Mesenteric fat pad (tissue), 1 donor: ENCODE results near the gene SCART1. TPM values are rescaled to one million over a fixed set of nuclear protein-coding genes. Genes with fewer than 3 reads are reported as not detected.
"Not testable (repeated sequence)": the region's sequence is repeated elsewhere in the genome, so short reads cannot be mapped to it uniquely, and the experiment has no call there.

Experiments
- DNase-seq: peaks from one replicate; pipeline ENCODE4 v3.0.0-alpha.2; 2020; ENCODE audit warnings: low spot score
- total RNA-seq: library from RNA; stranded (reverse); fragmentation: NEBNext Ultra II Directional; extraction: Animal tissue kit (Norgen Biotek cat#: 25700); gene quantifications from one replicate; pipeline ENCODE4 v1.2.1, GENCODE V29; 2021
- donor health status: DM: yes; HTN: yes; CAD: no.

The SCART1 gene
- total RNA-seq, 1 donor from 2014 or later: 3.3 TPM

- not testable (repeated sequence) for DNase-seq
These were observed 21.7 kb upstream of the SCART1 start for GRCh38 chr10:133431888-133432613.

- not testable (repeated sequence) for DNase-seq
These were observed 21.0 kb upstream of the SCART1 start for GRCh38 chr10:133432789-133433188.

- peak; percentile 64 for DNase-seq
These were observed 15.0 kb upstream of the SCART1 start for GRCh38 chr10:133438711-133439273.

GRCh38 chr10:133439517-133440461 is 14.0 kb upstream of the SCART1 start:
- peak; percentile 85 for DNase-seq

- peak; percentile 47 for DNase-seq
These were observed 13.0 kb upstream of the SCART1 start for GRCh38 chr10:133440633-133441285.

- not testable (repeated sequence) for DNase-seq
These were observed 12.4 kb upstream of the SCART1 start for GRCh38 chr10:133441356-133441755.

- DNase-seq: no peak
These were observed 12.0 kb upstream of the SCART1 start for GRCh38 chr10:133441780-133442179.

- DNase-seq: peak; percentile 83
These were observed 11.4 kb upstream of the SCART1 start for GRCh38 chr10:133442191-133442966.

- DNase-seq: peak; percentile 86
These were observed 10.5 kb upstream of the SCART1 start for GRCh38 chr10:133442967-133443924.

GRCh38 chr10:133444342-133445267 is 9.1 kb upstream of the SCART1 start:
- DNase-seq: no peak

GRCh38 chr10:133445268-133445732 is 8.4 kb upstream of the SCART1 start:
- peak; percentile 86 for DNase-seq

- peak; percentile 79 for DNase-seq
These were observed 7.7 kb upstream of the SCART1 start for GRCh38 chr10:133445751-133446708.

GRCh38 chr10:133446979-133447378 is 6.8 kb upstream of the SCART1 start:
- no peak for DNase-seq

- no peak for DNase-seq
These were observed 5.6 kb upstream of the SCART1 start for GRCh38 chr10:133448120-133448519.

- DNase-seq: no peak
These were observed 2.4 kb upstream of the SCART1 start for GRCh38 chr10:133451346-133451745.

- DNase-seq: no peak
These were observed 1.3 kb upstream of the SCART1 start for GRCh38 chr10:133452453-133452852.
